ENCODE measurements around the gene MLLT11. TPM values are rescaled to one million over a fixed set of nuclear protein-coding genes. Genes with fewer than 3 reads are reported as not detected.

Gene MLLT11
- total RNA-seq, 1 experiment from 2014 or later = 5.0 TPM

GRCh38 chr1:151108331-151108730, 48.1 kb downstream of the MLLT11 start:
- CTCF ChIA-PET = interaction anchor here (1.0 kb wide), 1 partner anchor 9 kb away, joined by 3 read pairs; no protein-coding TSS in a partner anchor
- Histone ChIP-seq H3K9me3 (ENCODE audit: control insufficient read depth, insufficient read depth, low read depth, low read length) (no peaks in the 10 kb centered on the region), H3K36me3 (ENCODE audit: control insufficient read depth, insufficient read depth, low read length) (no peaks in the 10 kb centered on the region), H3K27me3 (ENCODE audit: control insufficient read depth, insufficient read depth, low read length) (no peaks in the 10 kb centered on the region), H3K4me1 (ENCODE audit: control insufficient read depth, insufficient read depth, low read length) (no peaks in the 10 kb centered on the region), H3K27ac (ENCODE audit: low read length) (no peak overlapping the region), H3K4me3 (ENCODE audit: low read depth in 2 of 2, low read length in 2 of 2) (no peak overlapping the region)
- intact Hi-C loops (cut with micrococcal nuclease; ENCODE audit: unreplicated experiment) = no loop called here
- TF ChIP-seq SIN3A (IDR thresholded peaks at IDR 0.05; ENCODE audit: borderline replicate concordance, insufficient read depth, low read depth, low read length) (no peak), POLR2AphosphoS5 (IDR thresholded peaks at IDR 0.05; ENCODE audit: low read depth, low read length) (no peak), REST (IDR thresholded peaks at IDR 0.05; ENCODE audit: insufficient read depth in 1 of 2, low read depth in 2 of 2, low read length in 1 of 2) (no peak), TCF7L2 (IDR thresholded peaks at IDR 0.05; ENCODE audit: low read depth, low read length) (no peak)
- TF ChIP-seq, protein P1, sequence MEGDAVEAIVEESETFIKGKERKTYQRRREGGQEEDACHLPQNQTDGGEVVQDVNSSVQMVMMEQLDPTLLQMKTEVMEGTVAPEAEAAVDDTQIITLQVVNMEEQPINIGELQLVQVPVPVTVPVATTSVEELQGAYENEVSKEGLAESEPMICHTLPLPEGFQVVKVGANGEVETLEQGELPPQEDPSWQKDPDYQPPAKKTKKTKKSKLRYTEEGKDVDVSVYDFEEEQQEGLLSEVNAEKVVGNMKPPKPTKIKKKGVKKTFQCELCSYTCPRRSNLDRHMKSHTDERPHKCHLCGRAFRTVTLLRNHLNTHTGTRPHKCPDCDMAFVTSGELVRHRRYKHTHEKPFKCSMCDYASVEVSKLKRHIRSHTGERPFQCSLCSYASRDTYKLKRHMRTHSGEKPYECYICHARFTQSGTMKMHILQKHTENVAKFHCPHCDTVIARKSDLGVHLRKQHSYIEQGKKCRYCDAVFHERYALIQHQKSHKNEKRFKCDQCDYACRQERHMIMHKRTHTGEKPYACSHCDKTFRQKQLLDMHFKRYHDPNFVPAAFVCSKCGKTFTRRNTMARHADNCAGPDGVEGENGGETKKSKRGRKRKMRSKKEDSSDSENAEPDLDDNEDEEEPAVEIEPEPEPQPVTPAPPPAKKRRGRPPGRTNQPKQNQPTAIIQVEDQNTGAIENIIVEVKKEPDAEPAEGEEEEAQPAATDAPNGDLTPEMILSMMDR (IDR thresholded peaks at IDR 0.05) = no peak
- in situ Hi-C loops (cut with HindIII; ENCODE audit: low pct_unique_long_range_greater_than_20kb, low sequenced_read_pairs) = no loop called here
- ATAC-seq = no peak
- no TSS peak for BruUV-seq (replicated peaks)
- no peak for DNase-seq (ENCODE audit: low read depth, low spot score)
- POLR2A ChIA-PET = no interaction called here

GRCh38 chr1:151113877-151114276, 53.7 kb downstream of the MLLT11 start:
- Histone ChIP-seq H3K36me3 (ENCODE audit: control insufficient read depth, insufficient read depth, low read length) (no peaks in the 10 kb centered on the region), H3K4me1 (ENCODE audit: control insufficient read depth, insufficient read depth, low read length) (no peaks in the 10 kb centered on the region), H3K27ac (ENCODE audit: low read length) (no peak overlapping the region), H3K4me3 (ENCODE audit: low read depth in 2 of 2, low read length in 2 of 2) (no peak overlapping the region), H3K9me3 (ENCODE audit: control insufficient read depth, insufficient read depth, low read depth, low read length) (no peaks in the 10 kb centered on the region), H3K27me3 (ENCODE audit: control insufficient read depth, insufficient read depth, low read length) (no peaks in the 10 kb centered on the region)
- no peak for ATAC-seq
- POLR2A ChIA-PET = interaction anchor here (0.6 kb wide), 1 partner anchor 76 kb away, joined by 6 read pairs; no protein-coding TSS in a partner anchor
- in situ Hi-C loops (cut with HindIII; ENCODE audit: low pct_unique_long_range_greater_than_20kb, low sequenced_read_pairs) (no loop called here), intact Hi-C loops (cut with micrococcal nuclease; ENCODE audit: unreplicated experiment) (no loop called here)
- no peak for TF ChIP-seq TCF7L2 (IDR thresholded peaks at IDR 0.05; ENCODE audit: low read depth, low read length)
- no peak for TF ChIP-seq SIN3A (IDR thresholded peaks at IDR 0.05; ENCODE audit: borderline replicate concordance, insufficient read depth, low read depth, low read length)
- TF ChIP-seq, protein P1 (IDR thresholded peaks at IDR 0.05) = no peak
- no peak for TF ChIP-seq POLR2AphosphoS5 (IDR thresholded peaks at IDR 0.05; ENCODE audit: low read depth, low read length)
- no peak for TF ChIP-seq REST (IDR thresholded peaks at IDR 0.05; ENCODE audit: insufficient read depth in 1 of 2, low read depth in 2 of 2, low read length in 1 of 2)
- no TSS peak for BruUV-seq (replicated peaks)
- DNase-seq (ENCODE audit: low read depth, low spot score) = no peak
- CTCF ChIA-PET = interaction anchor here (1.2 kb wide), 1 partner anchor 14 kb away, joined by 5 read pairs; no protein-coding TSS in a partner anchor
